HepG2 (cell line): ENCODE results near the gene KCNAB2. TPM values are rescaled to one million over a fixed set of nuclear protein-coding genes. Genes with fewer than 3 reads are reported as not detected.

Experiments used
- ATAC-seq: fragments of 200-7000 bp; cut with Tn5 transposase; 3 replicates; pipeline ENCODE4 v1.9.1; 2020; ENCODE audit warnings: mild to moderate bottlenecking, moderate library complexity
- BruUV-seq: library from RNA; stranded (reverse); fragments of 400-500 nt; replicated peaks from 2 replicates; lab custom pipeline; 2021; lab: Mats Ljungman, UMichigan
- CTCF ChIA-PET: fragments of 300-600 bp; formaldehyde crosslinking; extraction: SDS; loops from one replicate; lab custom pipeline; 2021; ENCODE audit warnings: low total read pairs, inconsistent platforms, low intra/inter-chr PET ratio; lab: Yijun Ruan, JAX
- POLR2A ChIA-PET: fragments of 350-600 bp; sonication (Branson Sonifier 250); formaldehyde crosslinking; loops from one replicate; lab custom pipeline; 2020; ENCODE audit warnings: antibody characterized with exemption, inconsistent platforms; lab: Yijun Ruan, JAX
- DNase-seq: peaks from one replicate; pipeline ENCODE4 v3.0.0-alpha.2; 2015; ENCODE audit warnings: low spot score
- FAIRE-seq: peaks from 3 replicates; lab custom pipeline; 2011; peaks lifted over from hg19 to GRCh38; lab: Jason Lieb, UNC
- H2AFZ ChIP-seq: one replicate; pipeline ENCODE4 v1.6.1; 2011; ENCODE audit warnings: low read length, inconsistent platforms
- H3K27ac ChIP-seq: fragments of 300-600 bp; 3 replicates; pipeline ENCODE4 v1.8.0; 2011; ENCODE audit warnings: mixed run types, mild to moderate bottlenecking, mixed read lengths, low read length, inconsistent platforms; ENCODE audit not compliant: insufficient read depth; ENCODE audit errors: extremely low read length
- H3K27me3 ChIP-seq, 2 experiments: fragments of 200-600 bp in 1 of 2; 2 replicates in 1 of 2; 3 replicates in 1 of 2; pipeline versions ENCODE4 v1.6.0 to v1.8.0; 2011; ENCODE audit warnings: low read length in 2 of 2, mild to moderate bottlenecking in 2 of 2, moderate library complexity in 2 of 2, inconsistent platforms in 1 of 2; ENCODE audit not compliant: insufficient read depth in 2 of 2, control insufficient read depth in 1 of 2
- H3K36me3 ChIP-seq, 2 experiments: fragments of 200-600 bp in 1 of 2; replicated peaks in 1 of 2; 2 replicates in 1 of 2; 3 replicates in 1 of 2; pipeline versions ENCODE4 v1.5.1 to v1.8.0; 2011; ENCODE audit warnings: low read length in 2 of 2, inconsistent platforms in 1 of 2; ENCODE audit not compliant: insufficient read depth in 2 of 2, control insufficient read depth in 1 of 2
- H3K4me1 ChIP-seq: 2 replicates; pipeline ENCODE4 v1.5.1; 2012; ENCODE audit warnings: low read length, inconsistent platforms; ENCODE audit not compliant: insufficient read depth
- H3K4me2 ChIP-seq: 2 replicates; pipeline ENCODE4 v1.6.0; 2011; ENCODE audit warnings: low read depth, low read length, inconsistent platforms
- H3K4me3 ChIP-seq, 3 experiments: fragments of 200-600 bp in 1 of 3; sonication (generic), shearing (Covaris generic) in 1 of 3; replicated peaks in 1 of 3; 2 replicates each; pipeline ENCODE4 v1.5.1; 2011 to 2016; ENCODE audit warnings: low read length in 3 of 3, inconsistent platforms in 2 of 3, low read depth in 2 of 3, mild to moderate bottlenecking in 2 of 3, control low read depth in 1 of 3, mixed read lengths in 1 of 3; ENCODE audit not compliant: insufficient read depth in 1 of 3
- H3K79me2 ChIP-seq: one replicate; pipeline ENCODE4 v1.6.1; 2011; ENCODE audit warnings: low read length, inconsistent platforms; ENCODE audit not compliant: insufficient read depth
- H3K9ac ChIP-seq: 2 replicates; pipeline ENCODE4 v1.6.0; 2011; ENCODE audit warnings: mild to moderate bottlenecking, low read depth, low read length, inconsistent platforms; ENCODE audit not compliant: insufficient read depth
- H3K9me3 ChIP-seq: 2 replicates; pipeline ENCODE4 v1.5.1; 2012; ENCODE audit warnings: mild to moderate bottlenecking, low read length
- H4K20me1 ChIP-seq: 2 replicates; pipeline ENCODE4 v1.6.0; 2011; ENCODE audit warnings: inconsistent platforms, mild to moderate bottlenecking, low read length, moderate library complexity; ENCODE audit not compliant: insufficient read depth
- ADNP ChIP-seq: sonication (generic); formaldehyde crosslinking; IDR thresholded peaks from 2 replicates; pipeline ENCODE4 v1.4.0; 2020; ENCODE audit warnings: missing genetic modification reagents
- FOSL1 ChIP-seq: sonication (generic); formaldehyde crosslinking; IDR thresholded peaks from 2 replicates; pipeline ENCODE4 v1.9.0; 2021; ENCODE audit warnings: missing genetic modification reagents, borderline replicate concordance
- HNRNPL ChIP-seq: fragments of 200-400 bp; formaldehyde crosslinking; IDR thresholded peaks from 2 replicates; pipeline ENCODE4 v1.6.1; 2017; ENCODE audit warnings: mild to moderate bottlenecking, low read depth, low read length
- REPIN1 ChIP-seq: sonication (generic); formaldehyde crosslinking; IDR thresholded peaks from 2 replicates; pipeline ENCODE4 v1.8.0; 2022; ENCODE audit warnings: missing genetic modification reagents, low read depth, mild to moderate bottlenecking, borderline replicate concordance
- SRSF9 ChIP-seq: fragments of 200-400 bp; formaldehyde crosslinking; IDR thresholded peaks from 2 replicates; pipeline ENCODE4 v1.6.1; 2018; ENCODE audit warnings: borderline replicate concordance, mild to moderate bottlenecking, low read depth, low read length; ENCODE audit not compliant: insufficient read depth, poor library complexity, severe bottlenecking
- TFDP1 ChIP-seq: IDR thresholded peaks from 2 replicates; pipeline ENCODE4 v1.6.1; 2016; ENCODE audit warnings: missing compliant biosample characterization, missing genetic modification reagents, borderline replicate concordance
- ZNF362 ChIP-seq: sonication (generic); formaldehyde crosslinking; IDR thresholded peaks from 2 replicates; pipeline ENCODE4 v1.4.0; 2020; ENCODE audit warnings: missing genetic modification reagents, mild to moderate bottlenecking, borderline replicate concordance
- ZNF468 ChIP-seq: sonication (generic); formaldehyde crosslinking; IDR thresholded peaks from 2 replicates; pipeline ENCODE4 v1.8.0; 2022; ENCODE audit warnings: mild to moderate bottlenecking, moderate library complexity, missing genetic modification reagents
- ZNF512B ChIP-seq: sonication (generic); formaldehyde crosslinking; IDR thresholded peaks from 2 replicates; pipeline ENCODE4 v1.5.1; 2020; ENCODE audit warnings: missing genetic modification reagents, mild to moderate bottlenecking, borderline replicate concordance
- WGBS: methylation state at CpG from one replicate; pipeline ENCODE4 v1.1.6; 2017; ENCODE audit warnings: low lambda C conversion rate; 5-methylcytosine and 5-hydroxymethylcytosine counted together
- in situ Hi-C: cut with HindIII; loops from 2 replicates; pipeline ENCODE4 v1.10.0; 2017; ENCODE audit warnings: low pct_unique_long_range_greater_than_20kb; ENCODE audit not compliant: extremely low pct_ligation_motif_present
- intact Hi-C: fragments of 100-400 bp; cut with micrococcal nuclease; formaldehyde crosslinking; loops from one replicate; pipeline ENCODE4 v1.10.0; 2022; ENCODE audit not compliant: unreplicated experiment
- polyA plus RNA-seq, 8 experiments: library from polyadenylated mRNA; depleted of rRNA in 3 of 8; stranded (reverse) in 7 of 8; unstranded in 1 of 8; fragments of >200 nt; fragmentation: Illumina TruSeq in 4 of 8; extraction: Trizol in 4 of 8; gene quantifications; 2 replicates each; pipeline versions ENCODE4 v1.2.1 to v1.2.3, GENCODE V29; 2011 to 2016; ENCODE audit warnings: low read depth in 4 of 8, missing spikeins in 1 of 8, mixed read lengths in 1 of 8; ENCODE audit not compliant: insufficient read depth in 1 of 8
- total RNA-seq, 5 experiments: library from RNA; depleted of rRNA; stranded (reverse); fragments of >200 nt; fragmentation: Illumina TruSeq; extraction: Trizol; gene quantifications; 2 replicates each; pipeline ENCODE4 v1.2.3, GENCODE V29; 2016; ENCODE audit warnings: low read depth in 1 of 5

The KCNAB2 gene
- total and polyA plus RNA-seq, 2 of the 13 experiments (the other 11 are each of a cell fraction or from before 2014, with no cell fraction given) = 6.2 to 8.8 TPM

GRCh38 chr1:6124746-6125365, 79.2 kb downstream of the KCNAB2 start:
- Histone ChIP-seq H3K4me3 (no peak overlapping the region), H2AFZ (no peak overlapping the region), H3K9me3 (no peaks in the 10 kb centered on the region), H3K79me2 (no peaks in the 10 kb centered on the region), H3K27me3 (peaks cover 3 to 27% of the 10 kb centered on the region in 2 experiments; a peak in 3 of 5 replicates), H4K20me1 (no peaks in the 10 kb centered on the region), H3K9ac (no peak overlapping the region), H3K36me3 (no peaks in the 10 kb centered on the region), H3K4me2 (peak overlapping the region; percentile 32; the same call in 1 of the 2 replicates), H3K4me1 (peaks cover 23% of the 10 kb centered on the region), H3K27ac (no peak overlapping the region)
- TF ChIP-seq ZNF362 (CRISPR knock-in tag) (no peak), TFDP1 (CRISPR knock-in tag) (0 out of 2 replicates have a peak, but pooled peaks have one; percentile 7), REPIN1 (no peak), ZNF512B (CRISPR knock-in tag) (no peak), FOSL1 (no peak), ZNF468 (CRISPR knock-in tag) (no peak), ADNP (CRISPR knock-in tag) (no peak), HNRNPL (peak; percentile 76), SRSF9 (no peak)
- ATAC-seq (peak; percentile 30), DNase-seq (no peak), FAIRE-seq (no peak)
- BruUV-seq = no TSS peak
- WGBS = 55% methylated on average over 11 of the region's 21 CpGs
- ChIA-PET CTCF (no interaction called here), POLR2A (no interaction called here)
- in situ Hi-C loops (no loop called here), intact Hi-C loops (no loop called here)
